Activated T-helper 1 cell treated with anti-CD3 and anti-CD28 coated beads, Interleukin-12 subunit alpha, Interleukin-12 subunit beta, Interleukin-2, Interleukin-4 antibody, amounts not matched to agents 30 ng/mL and 10 ng/mL and 1 ng/mL, durations not matched to agents 14 hours and 24 hours and 36 hours (primary cell): ENCODE data around the gene NCAPH2. TPM values are rescaled to one million over a fixed set of nuclear protein-coding genes. Genes with fewer than 3 reads are reported as not detected.
"Not testable (repeated sequence)": the region's sequence is repeated elsewhere in the genome, so short reads cannot be mapped to it uniquely, and the experiment has no call there.

Experiments
- DNase-seq: peaks from one replicate; pipeline ENCODE4 v3.0.0; 2021; ENCODE audit warnings: low spot score
- H3K27ac Mint-ChIP-seq: one replicate; pipeline ENCODE4 v1.8.0; 2021; ENCODE audit warnings: mild to moderate bottlenecking, mixed read lengths
- H3K27me3 Mint-ChIP-seq: one replicate; pipeline ENCODE4 v1.8.0; 2022; ENCODE audit warnings: mild to moderate bottlenecking, moderate library complexity, mixed read lengths; ENCODE audit not compliant: insufficient read depth
- H3K36me3 Mint-ChIP-seq: one replicate; pipeline ENCODE4 v1.8.0; 2021; ENCODE audit warnings: low read depth, mixed read lengths
- H3K4me1 Mint-ChIP-seq: one replicate; pipeline ENCODE4 v1.8.0; 2021; ENCODE audit warnings: low read depth, mixed read lengths
- H3K4me3 Mint-ChIP-seq: one replicate; pipeline ENCODE4 v1.8.0; 2021; ENCODE audit warnings: mild to moderate bottlenecking, moderate library complexity, mixed read lengths
- H3K9me3 Mint-ChIP-seq: one replicate; pipeline ENCODE4 v1.8.0; 2021; ENCODE audit warnings: mixed read lengths
- intact Hi-C: fragments of 100-400 bp; cut with micrococcal nuclease; formaldehyde crosslinking; loops from one replicate; pipeline ENCODE4 v1.15.1; 2024
- total RNA-seq: library from RNA; stranded (reverse); gene quantifications from 2 replicates; pipeline ENCODE4 v1.2.3, GENCODE V29; 2022

The NCAPH2 gene
- total RNA-seq, 1 donor from 2014 or later, result 133 TPM

DNA sequence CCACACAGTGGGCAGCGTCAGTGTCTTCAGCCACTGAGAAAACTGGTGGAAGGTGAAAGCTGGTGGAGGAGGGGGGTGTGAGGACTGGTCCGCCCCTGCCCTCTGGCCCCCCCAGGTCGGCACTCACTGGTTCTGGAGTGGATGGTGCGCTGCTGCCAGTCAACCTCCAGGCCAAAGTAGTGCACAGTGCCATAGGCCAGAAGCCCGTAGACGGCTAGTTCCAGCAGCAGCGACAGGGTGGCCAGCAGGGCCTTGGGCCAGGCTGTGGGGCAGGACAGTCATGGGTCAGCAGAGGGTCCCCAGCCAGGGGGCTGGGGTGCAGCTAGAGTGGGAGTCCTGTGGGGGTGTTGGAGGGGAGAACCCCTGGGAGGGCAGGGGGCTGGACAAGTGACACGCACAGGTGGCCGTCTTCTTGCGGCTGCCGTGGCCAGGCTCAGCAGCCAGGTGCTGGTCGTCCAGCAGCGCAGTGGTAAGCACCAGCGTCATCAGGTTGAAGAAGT, 2.7 kb upstream of the NCAPH2 start:
- intact Hi-C loops, result no loop called here
- H3K9me3 Mint-ChIP-seq, result no peaks in the 10 kb centered on the region

DNA sequence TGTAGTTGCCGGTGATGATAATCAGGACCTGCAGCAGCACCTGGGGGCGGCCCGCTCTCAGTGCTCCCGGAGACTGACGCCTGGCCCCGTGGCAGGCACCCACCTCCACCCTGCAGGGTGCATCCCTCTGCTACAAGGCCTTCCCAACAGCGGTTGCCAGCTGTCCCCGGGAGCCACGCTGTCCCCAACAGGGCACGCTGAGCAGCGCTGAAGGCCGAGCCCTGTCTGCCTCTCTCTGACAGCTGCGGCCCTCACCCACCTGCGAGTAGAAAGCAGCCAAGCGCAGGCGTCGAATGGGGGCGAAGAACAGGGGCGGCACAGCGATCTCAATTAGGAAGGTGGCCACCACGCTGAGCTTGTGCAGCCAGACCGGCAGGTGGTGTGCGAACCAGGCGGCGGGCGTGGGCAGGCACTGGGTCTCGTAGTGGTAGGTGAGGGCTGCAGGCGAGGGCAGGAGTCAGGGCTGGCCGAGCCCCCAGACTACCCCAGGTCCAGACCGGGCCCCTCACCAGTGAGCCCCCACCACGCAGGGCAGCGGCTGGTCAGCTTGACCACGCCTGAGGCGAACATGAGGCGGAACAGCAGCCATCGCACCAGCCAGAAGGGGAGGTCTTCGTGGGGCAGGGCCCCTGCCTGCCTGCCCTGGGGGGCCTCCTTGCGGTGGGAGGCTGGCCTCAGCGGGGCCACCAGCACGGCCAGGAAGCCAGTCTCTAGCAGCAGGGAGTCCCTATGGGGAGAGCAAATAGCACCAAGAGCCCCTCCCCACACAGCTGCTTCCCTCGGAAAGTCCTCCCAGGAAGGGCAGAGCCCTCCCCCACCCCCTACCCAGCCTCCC, 2.0 kb upstream of the NCAPH2 start:
- H3K9me3 Mint-ChIP-seq, result no peaks in the 10 kb centered on the region
- peaks cover 7% of the 10 kb centered on the region for H3K36me3 Mint-ChIP-seq
- H3K27me3 Mint-ChIP-seq, result no peaks in the 10 kb centered on the region
- H3K4me1 Mint-ChIP-seq, result peaks cover 13% of the 10 kb centered on the region
- DNase-seq, result no peak
- intact Hi-C loops, result no loop called here
- H3K27ac Mint-ChIP-seq, result no peak overlapping the region
- peak overlapping the region; percentile 96 for H3K4me3 Mint-ChIP-seq

More for the DNA sequence above, 2.7 kb upstream of the NCAPH2 start:
- Mint-ChIP-seq H3K27me3 (no peaks in the 10 kb centered on the region), H3K36me3 (peaks cover 7% of the 10 kb centered on the region), H3K4me1 (peaks cover 13% of the 10 kb centered on the region), H3K27ac (no peak overlapping the region), H3K4me3 (peak overlapping the region; percentile 59)
- no peak for DNase-seq

DNA sequence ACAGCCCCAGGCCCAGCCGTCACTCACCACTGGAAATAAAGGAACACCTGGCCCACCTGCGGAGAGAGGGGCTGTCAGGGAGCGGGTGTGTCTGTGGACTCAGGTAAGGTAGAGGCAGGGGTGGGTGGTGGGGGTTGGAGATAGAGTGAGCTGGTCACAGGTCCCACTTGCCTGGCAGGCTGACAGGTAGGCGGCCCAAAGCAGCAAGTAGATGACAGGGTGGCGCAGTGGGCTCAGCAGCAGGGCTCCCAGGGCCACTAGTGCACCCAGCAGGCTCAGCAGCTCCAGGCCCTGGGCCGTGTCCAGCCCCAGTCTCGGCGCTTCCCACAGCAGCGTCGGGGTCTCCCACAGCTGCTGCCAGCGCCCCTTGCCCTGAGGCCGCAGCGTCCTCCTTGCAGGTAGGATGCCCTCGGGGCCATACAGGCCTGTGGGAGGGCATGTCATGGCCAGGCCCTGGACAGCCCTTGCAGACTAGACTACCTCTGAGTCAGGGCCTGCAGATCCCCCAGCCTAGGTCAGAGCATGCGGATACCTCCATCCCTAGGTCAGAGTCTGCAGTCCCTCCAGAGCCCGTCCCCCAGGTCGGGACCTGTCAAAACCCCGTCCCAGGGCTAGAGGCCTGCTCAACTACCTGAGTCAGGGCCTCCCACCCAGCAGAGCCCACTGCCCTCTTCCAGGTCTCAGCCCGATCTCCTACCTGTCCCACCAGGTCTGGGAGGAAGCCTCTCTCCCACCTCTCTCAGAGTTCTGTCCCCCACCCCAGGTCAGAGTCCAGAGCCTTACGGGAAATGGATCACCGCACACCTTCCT, 1.2 kb upstream of the NCAPH2 start:
- intact Hi-C loops, result loop anchor here (1.0 kb wide), 2 partner anchors 26 to 32 kb away; partner anchors contain the start of genes ADM2 and SBF1
- DNase-seq, result no peak

DNA sequence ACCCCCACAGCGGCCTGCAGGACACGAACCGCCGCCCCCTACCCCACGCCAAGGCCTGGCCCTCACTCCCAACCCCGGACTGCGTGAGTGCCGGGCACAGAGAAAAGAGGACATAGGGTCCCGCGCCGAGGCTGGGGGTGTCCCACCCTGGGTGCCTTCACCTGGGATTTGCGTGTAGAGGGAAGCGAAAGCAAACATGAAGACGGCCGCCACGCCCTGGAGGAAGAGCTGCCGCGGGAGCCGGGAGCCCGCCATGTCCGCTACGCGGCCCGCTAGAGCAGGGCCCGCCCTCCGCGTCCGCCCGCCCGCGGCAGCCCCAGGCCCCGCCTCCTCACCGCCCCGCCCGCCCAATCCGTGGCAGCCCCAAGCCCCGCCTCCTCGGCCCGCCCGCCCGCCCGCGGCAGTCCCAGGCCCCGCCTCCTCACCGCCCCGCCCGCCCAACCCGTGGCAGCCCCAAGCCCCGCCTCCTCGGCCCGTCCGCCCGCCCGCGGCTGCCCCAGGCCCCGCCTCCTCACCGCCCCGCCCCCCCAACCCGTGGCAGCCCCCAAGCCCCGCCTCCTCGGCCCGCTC, 518 bp upstream of the NCAPH2 start, which contains the start of gene LMF2:
Gene LMF2, minus strand, starts transcription at position 282 of the 570 bp plus-strand sequence. Its CDS starts 27 bp downstream, at position 255.
- Mint-ChIP-seq H3K27ac (peak within 1 kb of the TSS; percentile 95), H3K9me3 (no peaks in the 10 kb centered on the region), H3K36me3 (peaks cover 13% of the 10 kb centered on the region), H3K27me3 (no peaks in the 10 kb centered on the region), H3K4me3 (peak within 1 kb of the TSS; percentile 96), H3K4me1 (peaks cover 18% of the 10 kb centered on the region)
- DNase-seq, result peak; percentile 88
- intact Hi-C loops, result loop anchor here (1.0 kb wide), 2 partner anchors 26 to 32 kb away; partner anchors contain the start of genes ADM2 and SBF1

More for the DNA sequence above, 1.2 kb upstream of the NCAPH2 start:
- no peaks in the 10 kb centered on the region for H3K9me3 Mint-ChIP-seq
- H3K4me3 Mint-ChIP-seq, result peak overlapping the region; percentile 96
- H3K27me3 Mint-ChIP-seq, result no peaks in the 10 kb centered on the region
- peaks cover 13% of the 10 kb centered on the region for H3K4me1 Mint-ChIP-seq
- peak overlapping the region; percentile 82 for H3K27ac Mint-ChIP-seq
- peaks cover 7% of the 10 kb centered on the region for H3K36me3 Mint-ChIP-seq

DNA sequence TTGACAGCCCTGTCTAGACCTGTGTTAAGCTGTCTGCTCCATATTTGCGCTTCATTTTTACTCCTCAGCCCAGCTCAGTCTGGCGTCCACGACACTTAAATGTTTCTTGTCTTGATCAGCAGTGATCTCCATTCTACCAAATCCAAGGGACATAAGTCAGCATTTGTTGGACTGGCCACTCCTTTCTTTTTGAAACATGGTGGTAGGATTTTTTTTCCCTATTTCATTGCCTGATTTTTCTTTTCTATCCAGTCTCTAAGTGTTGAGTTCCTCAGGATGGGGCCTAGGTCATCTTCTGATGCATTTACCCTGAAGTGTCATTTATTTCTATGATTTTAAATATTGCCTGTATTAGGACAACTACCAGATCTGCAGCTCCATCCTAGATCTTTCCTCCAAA, 873 bp downstream of the NCAPH2 start:
- Mint-ChIP-seq H3K36me3 (peaks cover 13% of the 10 kb centered on the region), H3K4me1 (peaks cover 24% of the 10 kb centered on the region), H3K27ac (peak overlapping the region; percentile 94), H3K9me3 (no peaks in the 10 kb centered on the region), H3K27me3 (no peaks in the 10 kb centered on the region), H3K4me3 (peak overlapping the region; percentile 92)
- intact Hi-C loops, result loop anchor here (1.0 to 2.0 kb wide), 8 partner anchors 16 to 308 kb away; partner anchors contain the start of genes ARSA, CHKB, PPP6R2 and SCO2
- no peak for DNase-seq

DNA sequence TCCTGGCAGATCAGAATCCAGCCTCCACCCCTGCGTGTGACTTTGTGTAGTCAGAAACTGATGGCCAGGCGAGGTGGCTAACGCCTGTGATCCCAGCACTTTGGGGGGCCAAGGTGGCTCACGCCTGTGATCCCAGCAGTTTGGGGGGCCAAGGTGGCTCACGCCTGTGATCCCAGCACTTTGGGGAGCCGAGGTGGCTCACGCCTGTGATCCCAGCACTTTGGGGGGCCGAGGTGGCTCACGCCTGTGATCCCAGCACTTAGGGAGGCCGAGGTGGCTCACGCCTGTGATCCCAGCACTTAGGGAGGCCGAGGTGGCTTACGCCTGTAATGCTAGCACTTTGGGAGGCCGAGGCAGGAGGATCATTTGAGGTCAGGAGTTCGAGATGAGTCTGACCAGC, 5.2 kb downstream of the NCAPH2 start:
- DNase-seq, result no peak
- no peaks in the 10 kb centered on the region for H3K9me3 Mint-ChIP-seq
- H3K36me3 Mint-ChIP-seq, result peaks cover 20% of the 10 kb centered on the region
- no peak overlapping the region for H3K4me3 Mint-ChIP-seq
- peaks cover 37% of the 10 kb centered on the region for H3K4me1 Mint-ChIP-seq
- intact Hi-C loops, result no loop called here
- no peak overlapping the region for H3K27ac Mint-ChIP-seq
- no peaks in the 10 kb centered on the region for H3K27me3 Mint-ChIP-seq

DNA sequence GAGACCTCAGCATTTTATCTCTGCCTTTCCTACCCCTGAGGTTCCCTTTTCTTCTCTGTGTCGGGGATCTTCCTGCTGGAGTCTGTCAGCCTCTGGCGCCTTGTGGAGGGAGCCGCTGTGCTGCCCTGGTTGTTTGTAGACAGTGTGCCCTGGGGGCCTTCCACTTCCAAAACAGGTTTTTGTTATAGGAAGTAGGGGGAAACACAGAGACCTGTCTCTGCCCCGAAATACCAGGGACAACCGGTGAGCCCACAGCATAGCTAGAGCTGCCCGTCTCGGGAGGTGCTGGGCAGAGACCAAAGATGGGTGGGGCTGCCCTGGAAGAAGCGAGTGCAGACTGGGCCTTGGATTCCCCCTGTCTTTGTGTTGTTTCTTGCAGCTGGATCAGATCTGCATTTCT, 8.0 kb downstream of the NCAPH2 start:
- Mint-ChIP-seq H3K27ac (no peak overlapping the region), H3K9me3 (no peaks in the 10 kb centered on the region), H3K4me3 (no peak overlapping the region), H3K36me3 (peaks cover 22% of the 10 kb centered on the region), H3K4me1 (peaks cover 24% of the 10 kb centered on the region), H3K27me3 (no peaks in the 10 kb centered on the region)
- intact Hi-C loops, result no loop called here
- DNase-seq, result no peak

DNA sequence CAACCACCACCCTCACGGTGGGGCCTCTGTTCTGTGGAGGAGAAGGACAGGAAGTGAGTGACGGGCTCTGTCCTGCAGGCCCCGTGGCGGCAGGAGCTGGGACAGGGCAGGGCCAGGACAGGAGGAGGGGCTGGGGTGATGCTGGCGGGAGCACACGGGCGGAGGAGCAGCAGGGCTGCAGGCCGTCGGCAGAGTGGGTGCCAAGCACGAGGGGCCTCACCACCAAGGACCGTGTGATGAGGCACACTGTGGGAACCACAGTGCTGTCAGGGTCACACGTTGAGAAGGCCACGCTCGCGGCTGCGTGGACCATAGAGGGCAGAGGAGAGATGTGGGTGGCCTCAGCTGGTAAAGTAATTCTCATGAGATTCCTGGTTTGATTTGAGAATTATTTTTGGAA, 8.9 kb downstream of the NCAPH2 start:
- H3K36me3 Mint-ChIP-seq, result peaks cover 23% of the 10 kb centered on the region

DNA sequence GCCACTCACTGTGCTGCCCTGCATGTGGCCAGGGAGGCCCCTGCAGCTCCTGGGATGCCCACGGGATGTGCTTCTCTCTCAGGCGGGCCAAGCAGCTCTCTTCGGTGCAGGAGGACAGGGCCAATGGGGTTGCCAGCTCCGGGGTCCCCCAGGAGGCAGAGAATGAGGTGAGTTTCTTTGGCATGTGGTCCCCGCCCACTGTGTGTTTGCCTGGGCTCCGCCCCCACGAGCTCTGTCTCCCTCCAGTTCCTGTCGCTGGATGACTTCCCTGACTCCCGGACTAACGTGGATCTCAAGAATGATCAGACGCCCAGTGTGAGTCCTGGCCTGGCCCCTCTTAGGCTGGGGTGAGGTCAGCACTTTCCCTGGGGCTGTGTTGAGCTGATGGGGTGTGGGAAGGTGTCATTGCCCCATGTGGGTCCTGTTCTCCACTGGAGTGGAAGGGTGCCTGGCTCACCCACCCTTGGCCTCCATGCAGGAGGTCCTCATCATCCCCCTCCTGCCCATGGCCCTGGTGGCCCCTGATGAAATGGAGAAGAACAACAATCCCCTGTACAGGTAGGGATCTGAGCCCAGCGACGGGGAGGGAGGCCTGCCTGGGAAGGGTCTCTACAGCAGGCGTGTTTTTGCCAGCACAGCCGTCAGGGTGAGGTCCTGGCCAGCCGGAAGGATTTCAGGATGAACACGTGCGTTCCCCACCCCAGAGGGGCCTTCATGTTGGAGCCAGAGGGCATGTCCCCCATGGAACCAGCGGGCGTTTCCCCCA, 9.7 kb downstream of the NCAPH2 start:
- H3K4me1 Mint-ChIP-seq, result peaks cover 17% of the 10 kb centered on the region
- H3K27me3 Mint-ChIP-seq, result no peaks in the 10 kb centered on the region
- no peak overlapping the region for H3K4me3 Mint-ChIP-seq
- H3K9me3 Mint-ChIP-seq, result no peaks in the 10 kb centered on the region
- no peak for DNase-seq
- H3K36me3 Mint-ChIP-seq, result peaks cover 18% of the 10 kb centered on the region
- H3K27ac Mint-ChIP-seq, result no peak overlapping the region
- intact Hi-C loops, result no loop called here

More for the DNA sequence above, 8.9 kb downstream of the NCAPH2 start:
- Mint-ChIP-seq H3K27me3 (no peaks in the 10 kb centered on the region), H3K4me3 (no peak overlapping the region), H3K9me3 (no peaks in the 10 kb centered on the region), H3K4me1 (peaks cover 24% of the 10 kb centered on the region), H3K27ac (no peak overlapping the region)
- intact Hi-C loops, result no loop called here
- no peak for DNase-seq

DNA sequence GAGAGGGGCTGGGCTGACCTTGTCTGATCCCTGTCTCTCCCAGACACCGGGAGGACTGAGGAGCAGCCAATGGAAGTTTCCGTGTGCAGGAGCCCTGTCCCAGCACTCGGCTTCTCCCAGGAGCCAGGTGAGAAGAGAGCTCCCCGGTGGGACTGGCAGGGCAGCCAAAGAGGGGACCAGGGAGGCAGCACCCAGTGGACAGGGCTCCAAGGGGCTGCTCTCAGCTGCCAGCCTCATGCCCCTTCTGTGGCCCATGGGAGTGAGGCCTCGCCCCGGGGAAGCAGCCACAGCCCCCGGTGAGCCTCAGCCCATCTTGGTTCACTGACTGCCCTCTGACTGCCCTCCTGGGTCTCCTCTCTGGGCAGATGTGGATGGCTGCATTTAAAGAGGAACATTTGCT, 10.6 kb downstream of the NCAPH2 start:
- intact Hi-C loops, result no loop called here
- Mint-ChIP-seq H3K4me3 (no peak overlapping the region), H3K27me3 (no peaks in the 10 kb centered on the region), H3K36me3 (peaks cover 18% of the 10 kb centered on the region), H3K9me3 (no peaks in the 10 kb centered on the region), H3K27ac (no peak overlapping the region), H3K4me1 (peaks cover 19% of the 10 kb centered on the region)
- DNase-seq, result no peak

DNA sequence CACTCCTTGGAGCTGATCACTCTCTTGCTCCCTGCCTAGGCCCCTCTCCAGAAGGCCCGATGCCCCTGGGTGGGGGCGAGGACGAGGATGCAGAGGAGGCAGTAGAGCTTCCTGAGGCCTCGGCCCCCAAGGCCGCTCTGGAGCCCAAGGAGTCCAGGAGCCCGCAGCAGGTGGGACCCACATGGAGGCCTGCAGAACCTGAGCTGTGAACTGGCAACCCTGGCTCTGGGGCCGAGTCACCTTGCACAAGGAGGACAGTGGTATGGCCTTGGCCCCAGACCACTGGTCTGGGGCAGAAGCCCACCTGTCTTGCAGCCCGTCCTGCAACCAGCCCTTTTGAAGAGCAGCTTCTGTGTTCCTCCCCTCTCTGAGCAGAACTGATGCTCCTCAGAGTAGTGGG, 11.1 kb downstream of the NCAPH2 start:
- H3K27ac Mint-ChIP-seq, result no peak overlapping the region
- no peaks in the 10 kb centered on the region for H3K9me3 Mint-ChIP-seq
- H3K36me3 Mint-ChIP-seq, result peaks cover 18% of the 10 kb centered on the region
- intact Hi-C loops, result no loop called here
- no peak for DNase-seq
- no peaks in the 10 kb centered on the region for H3K27me3 Mint-ChIP-seq
- peaks cover 19% of the 10 kb centered on the region for H3K4me1 Mint-ChIP-seq
- H3K4me3 Mint-ChIP-seq, result no peak overlapping the region

DNA sequence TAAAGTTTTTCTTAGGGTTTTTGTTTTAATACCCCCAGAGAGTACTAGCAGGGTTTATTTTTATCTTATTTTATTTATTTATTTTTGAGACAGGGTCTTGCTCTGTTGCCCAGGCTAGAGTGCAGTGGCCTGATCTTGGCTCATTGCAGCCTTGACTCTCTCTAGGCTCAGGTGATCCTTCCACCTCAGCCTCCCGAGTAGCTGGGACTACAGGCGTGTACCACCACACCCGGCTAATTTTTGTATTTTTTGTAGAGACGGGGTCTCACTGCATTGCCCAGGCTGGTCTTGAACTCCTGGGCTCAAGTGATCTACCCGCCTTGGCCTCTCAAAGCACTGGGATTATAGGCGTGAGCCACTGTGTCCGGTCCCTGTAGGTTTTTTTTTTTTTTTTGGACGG, 12.2 kb downstream of the NCAPH2 start:
- intact Hi-C loops, result not testable (repeated sequence)
- H3K36me3 Mint-ChIP-seq, result peaks cover 23% of the 10 kb centered on the region

More for the DNA sequence above, 12.2 kb downstream of the NCAPH2 start:
- H3K27me3 Mint-ChIP-seq, H3K27ac Mint-ChIP-seq, DNase-seq, H3K9me3 Mint-ChIP-seq, H3K4me3 Mint-ChIP-seq: not testable (repeated sequence)
- peaks cover 18% of the 10 kb centered on the region for H3K4me1 Mint-ChIP-seq
